ENCODE results near the gene ATIC.

Gene ATIC

DNA sequence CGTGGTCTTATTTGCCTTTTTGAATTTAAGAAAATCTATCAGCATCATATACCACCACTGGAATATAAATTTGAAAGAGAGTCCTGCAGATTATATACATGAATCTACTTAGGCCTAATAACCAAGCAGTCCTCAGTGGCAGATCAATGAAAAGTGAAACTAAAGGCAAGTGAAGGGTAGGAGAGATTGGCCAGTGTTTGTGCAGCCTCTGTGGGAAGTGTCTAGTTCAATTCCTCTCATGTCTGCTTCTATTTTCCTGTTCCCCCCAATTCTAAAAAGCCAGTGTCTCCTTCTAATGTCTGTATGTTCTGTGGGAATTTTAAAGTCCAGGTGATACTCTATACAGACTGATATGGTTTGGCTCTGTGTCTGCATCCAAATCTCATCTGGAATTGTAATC lies 62.1 kb downstream of the ATIC start:
- CTCF ChIA-PET = no interaction called here
- Histone ChIP-seq H3K4me1 (ENCODE audit: control insufficient read depth, insufficient read depth, low read length) (no peaks in the 10 kb centered on the region), H3K27ac (ENCODE audit: extremely low read depth, low read depth, low read length) (no peak overlapping the region), H3K9me3 (ENCODE audit: control insufficient read depth, insufficient read depth, low read depth, low read length) (no peaks in the 10 kb centered on the region), H3K4me3 (ENCODE audit: low read depth, low read length) (no peak overlapping the region), H3K36me3 (ENCODE audit: control insufficient read depth in 2 of 2, insufficient read depth in 1 of 2, low read length in 2 of 2) (peaks cover 49 to 92% of the 10 kb centered on the region in 2 experiments)
- POLR2A ChIA-PET = no interaction called here
- TF ChIP-seq ZNF157 (tag by site-specific recombination; IDR thresholded peaks at IDR 0.05) = no peak
- no peak for TF ChIP-seq EGR2 (tag by site-specific recombination; IDR thresholded peaks at IDR 0.05; ENCODE audit: low read depth)
- TF ChIP-seq ZNF2 (tag by site-specific recombination; IDR thresholded peaks at IDR 0.05) = no peak
- no peak for TF ChIP-seq ZNF140 (tag by site-specific recombination; IDR thresholded peaks at IDR 0.05)
- no peak for TF ChIP-seq ZNF175 (tag by site-specific recombination; IDR thresholded peaks at IDR 0.05)
- TF ChIP-seq, protein P1, sequence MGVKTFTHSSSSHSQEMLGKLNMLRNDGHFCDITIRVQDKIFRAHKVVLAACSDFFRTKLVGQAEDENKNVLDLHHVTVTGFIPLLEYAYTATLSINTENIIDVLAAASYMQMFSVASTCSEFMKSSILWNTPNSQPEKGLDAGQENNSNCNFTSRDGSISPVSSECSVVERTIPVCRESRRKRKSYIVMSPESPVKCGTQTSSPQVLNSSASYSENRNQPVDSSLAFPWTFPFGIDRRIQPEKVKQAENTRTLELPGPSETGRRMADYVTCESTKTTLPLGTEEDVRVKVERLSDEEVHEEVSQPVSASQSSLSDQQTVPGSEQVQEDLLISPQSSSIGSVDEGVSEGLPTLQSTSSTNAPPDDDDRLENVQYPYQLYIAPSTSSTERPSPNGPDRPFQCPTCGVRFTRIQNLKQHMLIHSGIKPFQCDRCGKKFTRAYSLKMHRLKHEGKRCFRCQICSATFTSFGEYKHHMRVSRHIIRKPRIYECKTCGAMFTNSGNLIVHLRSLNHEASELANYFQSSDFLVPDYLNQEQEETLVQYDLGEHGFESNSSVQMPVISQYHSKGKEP (tag by site-specific recombination; IDR thresholded peaks at IDR 0.05) = no peak
- no peak for TF ChIP-seq ZNF324 (tag by site-specific recombination; IDR thresholded peaks at IDR 0.05)
- no peak for TF ChIP-seq ZNF530 (tag by site-specific recombination; IDR thresholded peaks at IDR 0.05; ENCODE audit: low read depth)
- no peak for TF ChIP-seq ZNF335 (tag by site-specific recombination; conservative IDR thresholded peaks at IDR 0.05)
- no peak for TF ChIP-seq ZNF146 (tag by site-specific recombination; IDR thresholded peaks at IDR 0.05)
- no peak for TF ChIP-seq ZNF16 (tag by site-specific recombination; IDR thresholded peaks at IDR 0.05; ENCODE audit: low read depth)
- no peak for TF ChIP-seq IKZF3 (tag by site-specific recombination; IDR thresholded peaks at IDR 0.05)
- TF ChIP-seq KLF8 (tag by site-specific recombination; IDR thresholded peaks at IDR 0.05) = no peak
- no peak for TF ChIP-seq ZNF133 (tag by site-specific recombination; IDR thresholded peaks at IDR 0.05)
- TF ChIP-seq MYNN (tag by site-specific recombination; IDR thresholded peaks at IDR 0.05; ENCODE audit: borderline replicate concordance) = no peak
- TF ChIP-seq, protein P2, sequence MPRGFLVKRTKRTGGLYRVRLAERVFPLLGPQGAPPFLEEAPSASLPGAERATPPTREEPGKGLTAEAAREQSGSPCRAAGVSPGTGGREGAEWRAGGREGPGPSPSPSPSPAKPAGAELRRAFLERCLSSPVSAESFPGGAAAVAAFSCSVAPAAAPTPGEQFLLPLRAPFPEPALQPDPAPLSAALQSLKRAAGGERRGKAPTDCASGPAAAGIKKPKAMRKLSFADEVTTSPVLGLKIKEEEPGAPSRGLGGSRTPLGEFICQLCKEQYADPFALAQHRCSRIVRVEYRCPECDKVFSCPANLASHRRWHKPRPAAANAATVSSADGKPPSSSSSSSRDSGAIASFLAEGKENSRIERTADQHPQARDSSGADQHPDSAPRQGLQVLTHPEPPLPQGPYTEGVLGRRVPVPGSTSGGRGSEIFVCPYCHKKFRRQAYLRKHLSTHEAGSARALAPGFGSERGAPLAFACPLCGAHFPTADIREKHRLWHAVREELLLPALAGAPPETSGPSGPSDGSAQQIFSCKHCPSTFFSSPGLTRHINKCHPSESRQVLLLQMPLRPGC (tag by site-specific recombination; IDR thresholded peaks at IDR 0.05) = no peak
- TF ChIP-seq ZNF513 (tag by site-specific recombination; IDR thresholded peaks at IDR 0.05) = no peak
- no peak for TF ChIP-seq ZFP41 (tag by site-specific recombination; IDR thresholded peaks at IDR 0.05; ENCODE audit: borderline replicate concordance)
- no peak for TF ChIP-seq ZNF302 (tag by site-specific recombination; IDR thresholded peaks at IDR 0.05; ENCODE audit: low read depth)

GRCh38 chr2:215374642-215375466 lies 63.0 kb downstream of the ATIC start:
- Histone ChIP-seq H3K27ac (ENCODE audit: extremely low read depth, low read depth, low read length) (no peak overlapping the region), H3K9me3 (ENCODE audit: control insufficient read depth, insufficient read depth, low read depth, low read length) (no peaks in the 10 kb centered on the region), H3K4me3 (ENCODE audit: low read depth, low read length) (no peak overlapping the region), H3K36me3 (ENCODE audit: control insufficient read depth in 2 of 2, insufficient read depth in 1 of 2, low read length in 2 of 2) (peaks cover 49 to 90% of the 10 kb centered on the region in 2 experiments), H3K4me1 (ENCODE audit: control insufficient read depth, insufficient read depth, low read length) (no peaks in the 10 kb centered on the region)
- ChIA-PET POLR2A (no interaction called here), CTCF (no interaction called here)
- TF ChIP-seq, protein P3, sequence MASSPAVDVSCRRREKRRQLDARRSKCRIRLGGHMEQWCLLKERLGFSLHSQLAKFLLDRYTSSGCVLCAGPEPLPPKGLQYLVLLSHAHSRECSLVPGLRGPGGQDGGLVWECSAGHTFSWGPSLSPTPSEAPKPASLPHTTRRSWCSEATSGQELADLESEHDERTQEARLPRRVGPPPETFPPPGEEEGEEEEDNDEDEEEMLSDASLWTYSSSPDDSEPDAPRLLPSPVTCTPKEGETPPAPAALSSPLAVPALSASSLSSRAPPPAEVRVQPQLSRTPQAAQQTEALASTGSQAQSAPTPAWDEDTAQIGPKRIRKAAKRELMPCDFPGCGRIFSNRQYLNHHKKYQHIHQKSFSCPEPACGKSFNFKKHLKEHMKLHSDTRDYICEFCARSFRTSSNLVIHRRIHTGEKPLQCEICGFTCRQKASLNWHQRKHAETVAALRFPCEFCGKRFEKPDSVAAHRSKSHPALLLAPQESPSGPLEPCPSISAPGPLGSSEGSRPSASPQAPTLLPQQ (tag by site-specific recombination; IDR thresholded peaks at IDR 0.05) = no peak
- no peak for TF ChIP-seq TCF7L2 (IDR thresholded peaks at IDR 0.05; ENCODE audit: borderline replicate concordance, low read depth, low read length)
- no peak for TF ChIP-seq MYNN (tag by site-specific recombination; IDR thresholded peaks at IDR 0.05; ENCODE audit: borderline replicate concordance)
- no peak for TF ChIP-seq ZNF335 (tag by site-specific recombination; conservative IDR thresholded peaks at IDR 0.05)
- no peak for TF ChIP-seq ZNF175 (tag by site-specific recombination; IDR thresholded peaks at IDR 0.05)
- no peak for TF ChIP-seq ZNF157 (tag by site-specific recombination; IDR thresholded peaks at IDR 0.05)
- TF ChIP-seq ZNF138 (tag by site-specific recombination; IDR thresholded peaks at IDR 0.05; ENCODE audit: borderline replicate concordance) = no peak
- no peak for TF ChIP-seq YY2 (tag by site-specific recombination; IDR thresholded peaks at IDR 0.05)
- no peak for TF ChIP-seq ZNF645 (tag by site-specific recombination; IDR thresholded peaks at IDR 0.05)
- no peak for TF ChIP-seq ZNF776 (tag by site-specific recombination; IDR thresholded peaks at IDR 0.05; ENCODE audit: borderline replicate concordance)
